HCT116 (cell line): ENCODE measurements around the gene LYPD3. TPM values are rescaled to one million over a fixed set of nuclear protein-coding genes. Genes with fewer than 3 reads are reported as not detected.

Source experiments
- ATAC-seq: fragments of 200-7000 bp; cut with Tn5 transposase; 2 replicates; pipeline ENCODE4 v1.9.1; 2020; ENCODE audit warnings: mild to moderate bottlenecking, moderate library complexity
- BruUV-seq: library from RNA; stranded (reverse); fragments of 400-500 nt; replicated peaks from 2 replicates; lab custom pipeline; 2021; lab: Mats Ljungman, UMichigan
- CTCF ChIA-PET: fragments of 300-600 bp; sonication (Branson Sonifier 250); formaldehyde crosslinking; loops from one replicate; lab custom pipeline; 2021; ENCODE audit warnings: antibody characterized with exemption; lab: Charles Lee
- POLR2A ChIA-PET: fragments of 300-600, 350-600 bp; sonication (Branson Sonifier 250); formaldehyde crosslinking; loops from one replicate; lab custom pipeline; 2021; ENCODE audit warnings: antibody characterized with exemption; lab: Charles Lee
- RAD21 ChIA-PET, 2 experiments: fragments of 300-600 bp; sonication (Branson Sonifier 250); formaldehyde crosslinking; loops; one replicate each; lab custom pipeline; 2023; ENCODE audit warnings: low total read pairs in 2 of 2; ENCODE audit not compliant: uncharacterized antibody in 2 of 2, unreplicated experiment in 2 of 2, low non-redundant PET in 1 of 2; lab: Charles Lee
- DNase-seq: peaks from one replicate; pipeline ENCODE4 v3.0.0-alpha.2; 2010; ENCODE audit warnings: low read depth, low spot score
- H2AFZ ChIP-seq: fragments of 200-600 bp; shearing (Covaris generic), sonication (generic); 2 replicates; pipeline ENCODE4 v1.6.1; 2017; ENCODE audit warnings: low read depth, mixed run types, mixed read lengths, antibody characterized with exemption, low read length; ENCODE audit not compliant: poor library complexity, severe bottlenecking
- H3K27ac ChIP-seq: 2 replicates; pipeline ENCODE4 v1.5.1; 2012; ENCODE audit warnings: low read depth, low read length
- H3K27me3 ChIP-seq: fragments of 200-600 bp; sonication (generic); 2 replicates; pipeline ENCODE4 v1.6.1; 2016; ENCODE audit warnings: mixed run types, low read length, mixed read lengths; ENCODE audit not compliant: insufficient read depth
- H3K36me3 ChIP-seq, 2 experiments: fragments of 200-500 bp in 1 of 2; fragments of 200-600 bp in 1 of 2; sonication (Bioruptor generic) in 1 of 2; sonication (generic) in 1 of 2; 2 replicates each; pipeline versions ENCODE4 v1.5.1 to v1.6.1; 2014 to 2016; ENCODE audit warnings: low read length in 2 of 2, inconsistent platforms in 1 of 2, mixed read lengths in 1 of 2, mixed run types in 1 of 2; ENCODE audit not compliant: insufficient read depth in 2 of 2, control insufficient read depth in 1 of 2
- H3K4me1 ChIP-seq, 2 experiments: fragments of 200-600 bp in 1 of 2; sonication (generic) in 1 of 2; 2 replicates each; pipeline versions ENCODE4 v1.5.1 to v1.6.1; 2012 to 2017; ENCODE audit warnings: low read length in 2 of 2, inconsistent platforms in 1 of 2, mild to moderate bottlenecking in 1 of 2, mixed read lengths in 1 of 2, mixed run types in 1 of 2, moderate library complexity in 1 of 2; ENCODE audit not compliant: insufficient read depth in 2 of 2, control insufficient read depth in 1 of 2
- H3K4me2 ChIP-seq: fragments of 200-600 bp; sonication (generic); 2 replicates; pipeline ENCODE4 v1.6.1; 2017; ENCODE audit warnings: mixed run types, low read length, mixed read lengths
- H3K4me3 ChIP-seq, 2 experiments: fragments of 200-600 bp in 1 of 2; sonication (generic) in 1 of 2; replicated peaks in 1 of 2; 2 replicates each; pipeline ENCODE4 v1.5.1; 2011 to 2016; ENCODE audit warnings: low read length in 2 of 2, control low read depth in 1 of 2, low read depth in 1 of 2, mild to moderate bottlenecking in 1 of 2, mixed read lengths in 1 of 2, mixed run types in 1 of 2
- H3K79me2 ChIP-seq: fragments of 200-600 bp; sonication (generic); 2 replicates; pipeline ENCODE4 v1.6.1; 2017; ENCODE audit warnings: mild to moderate bottlenecking, mixed run types, low read length, moderate library complexity, mixed read lengths; ENCODE audit not compliant: insufficient read depth
- H3K9ac ChIP-seq: fragments of 200-600 bp; sonication (generic); 2 replicates; pipeline ENCODE4 v1.6.1; 2016; ENCODE audit warnings: low read length, mixed read lengths
- H3K9me2 ChIP-seq: fragments of 200-600 bp; sonication (generic), shearing (Covaris generic); 2 replicates; pipeline ENCODE4 v1.6.1; 2017; ENCODE audit warnings: mixed run types, mild to moderate bottlenecking, moderate library complexity; ENCODE audit not compliant: insufficient read depth
- H3K9me3 ChIP-seq, 2 experiments: fragments of 200-500 bp in 1 of 2; fragments of 200-600 bp in 1 of 2; sonication (Bioruptor generic) in 1 of 2; sonication (generic) in 1 of 2; 2 replicates each; pipeline ENCODE4 v1.6.1; 2014 to 2017; ENCODE audit warnings: low read length in 2 of 2, mixed read lengths in 2 of 2, inconsistent platforms in 1 of 2, low read depth in 1 of 2, mild to moderate bottlenecking in 1 of 2, mixed run types in 1 of 2, moderate library complexity in 1 of 2; ENCODE audit not compliant: control insufficient read depth in 1 of 2, insufficient read depth in 1 of 2
- H4K20me1 ChIP-seq: fragments of 200-600 bp; sonication (generic), shearing (Covaris generic); 2 replicates; pipeline ENCODE4 v1.6.1; 2017; ENCODE audit warnings: mixed run types, mild to moderate bottlenecking, moderate library complexity; ENCODE audit not compliant: insufficient read depth
- CBX3 ChIP-seq: IDR thresholded peaks from 2 replicates; pipeline ENCODE4 v1.6.1; 2012; ENCODE audit warnings: low read depth
- ELF1 ChIP-seq: IDR thresholded peaks from 2 replicates; pipeline ENCODE4 v1.6.1; 2012; ENCODE audit warnings: low read depth, borderline replicate concordance
- JUND ChIP-seq: IDR thresholded peaks from 2 replicates; pipeline ENCODE4 v1.6.1; 2012
- POLR2A ChIP-seq: IDR thresholded peaks from 2 replicates; pipeline ENCODE4 v1.7.0; 2011; ENCODE audit warnings: borderline replicate concordance; ENCODE audit not compliant: insufficient read depth, insufficient read length; ENCODE audit errors: extremely low read depth
- RAD21 ChIP-seq: IDR thresholded peaks from 2 replicates; pipeline ENCODE4 v1.6.1; 2012; ENCODE audit warnings: low read depth, mild to moderate bottlenecking
- SIN3A ChIP-seq: IDR thresholded peaks from 2 replicates; pipeline ENCODE4 v1.6.1; 2012; ENCODE audit warnings: low read depth
- SP1 ChIP-seq: IDR thresholded peaks from 2 replicates; pipeline ENCODE4 v1.6.1; 2012; ENCODE audit warnings: low read depth
- TCF7L2 ChIP-seq: IDR thresholded peaks from 2 replicates; pipeline ENCODE4 v1.7.0; 2011; ENCODE audit warnings: borderline replicate concordance, inconsistent platforms; ENCODE audit not compliant: insufficient read depth, insufficient read length; ENCODE audit errors: extremely low read depth
- ZFX ChIP-seq: fragments of 450-650 bp; IDR thresholded peaks from 2 replicates; pipeline ENCODE4 v1.6.1; 2017
- intact Hi-C: fragments of 100-400 bp; cut with micrococcal nuclease; formaldehyde crosslinking; loops from 2 replicates; pipeline ENCODE4 v1.10.0; 2022
- total RNA-seq: library from RNA; stranded (reverse); gene quantifications from one replicate; pipeline ENCODE4 v1.2.1, GENCODE V29; 2021; ENCODE audit not compliant: unreplicated experiment
- TF ChIP-seq, protein P1 (sequence below), 3 experiments: fragments of 200-600 bp in 1 of 3; sonication (generic) in 1 of 3; IDR thresholded peaks in 2 of 3; conservative IDR thresholded peaks in 1 of 3; 2 replicates each; pipeline ENCODE4 v1.5.1; 2012 to 2017; ENCODE audit warnings: low read depth in 2 of 3, low read length in 2 of 3, antibody characterized with exemption in 1 of 3, borderline replicate concordance in 1 of 3, control low read depth in 1 of 3, mild to moderate bottlenecking in 1 of 3, mixed read lengths in 1 of 3, mixed run types in 1 of 3, moderate library complexity in 1 of 3; ENCODE audit not compliant: insufficient read depth in 1 of 3

LYPD3 gene
- total RNA-seq, 1 experiment from 2014 or later = 3.6 TPM

DNA sequence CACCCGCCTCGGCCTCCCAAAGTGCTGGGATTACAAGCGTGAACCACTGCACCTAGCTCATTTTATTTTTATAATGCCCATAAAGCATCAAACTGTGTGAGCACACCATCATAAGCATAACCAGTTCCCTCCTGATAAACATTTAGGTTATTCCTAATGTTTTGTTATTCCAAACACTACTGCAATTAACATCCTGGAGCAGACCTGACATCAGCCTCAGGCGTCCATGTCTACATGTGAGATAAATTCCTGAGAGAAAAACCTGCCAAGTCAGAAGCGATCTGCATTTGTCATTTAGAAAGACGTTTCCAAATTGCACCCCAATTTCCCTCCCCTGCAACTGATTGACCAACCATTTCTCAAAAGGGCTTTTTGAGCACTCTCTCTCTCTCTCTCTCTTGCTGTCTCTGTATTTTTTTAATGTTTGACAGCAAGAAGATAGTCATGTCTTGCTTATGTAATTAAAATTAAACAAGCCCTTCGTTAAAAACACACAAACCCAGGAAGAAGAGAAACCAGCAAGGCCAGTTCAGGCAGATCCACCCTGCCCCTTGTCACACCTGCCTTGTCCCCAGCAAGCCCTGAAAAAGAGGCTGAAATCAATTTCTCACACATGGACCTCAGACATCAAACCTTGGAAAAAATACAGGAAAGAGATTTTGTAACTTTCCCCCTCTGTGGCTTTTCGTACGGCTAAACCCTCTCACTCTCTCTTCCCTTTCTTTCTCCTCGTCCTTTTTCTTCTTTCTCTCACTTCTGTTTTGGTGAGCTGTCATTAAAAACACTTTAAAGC lies 9.9 kb downstream of the LYPD3 start:
- TF ChIP-seq SIN3A (no peak), RAD21 (no peak), POLR2A (no peak), JUND (no peak), TCF7L2 (no peak)
- TF ChIP-seq, all 23 proteins: peak for 0

DNA sequence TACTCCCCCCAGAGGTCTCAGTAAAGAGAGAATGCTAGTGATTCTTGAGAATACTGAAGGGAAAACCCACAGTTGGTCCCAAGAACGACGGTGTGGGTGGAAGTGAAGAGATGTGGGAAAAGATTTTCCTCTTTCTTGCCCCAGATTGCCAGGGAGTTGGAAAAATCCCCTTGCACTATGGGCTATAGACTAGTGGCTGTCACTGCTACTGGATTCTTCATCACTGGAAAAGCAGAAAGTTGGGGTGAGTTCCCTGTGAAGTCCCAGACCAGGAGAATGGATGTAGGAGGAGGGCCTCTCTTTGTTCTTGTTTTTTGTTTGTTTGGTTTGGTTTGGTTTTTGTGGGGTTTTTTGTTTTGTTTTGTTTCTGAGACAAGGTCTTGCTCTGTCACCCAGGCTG lies 11.4 kb downstream of the LYPD3 start:
- no peak overlapping the region for H3K4me3 ChIP-seq
- no peaks in the 10 kb centered on the region for H4K20me1 ChIP-seq
- ChIA-PET CTCF (no interaction called here), POLR2A (no interaction called here), RAD21 (no interaction called here)
- H3K9me3 ChIP-seq = peaks cover 0 to 6% of the 10 kb centered on the region in 2 experiments; a peak in 1 of 4 replicates
- H3K27me3 ChIP-seq = no peaks in the 10 kb centered on the region
- no peaks in the 10 kb centered on the region for H3K9me2 ChIP-seq
- no peak overlapping the region for H2AFZ ChIP-seq
- BruUV-seq = no TSS peak
- no peak overlapping the region for H3K27ac ChIP-seq
- intact Hi-C loops = no loop called here
- no peak for TF ChIP-seq ZFX
- TF ChIP-seq CBX3 = no peak
- TF ChIP-seq JUND = no peak
- TF ChIP-seq, protein P1, sequence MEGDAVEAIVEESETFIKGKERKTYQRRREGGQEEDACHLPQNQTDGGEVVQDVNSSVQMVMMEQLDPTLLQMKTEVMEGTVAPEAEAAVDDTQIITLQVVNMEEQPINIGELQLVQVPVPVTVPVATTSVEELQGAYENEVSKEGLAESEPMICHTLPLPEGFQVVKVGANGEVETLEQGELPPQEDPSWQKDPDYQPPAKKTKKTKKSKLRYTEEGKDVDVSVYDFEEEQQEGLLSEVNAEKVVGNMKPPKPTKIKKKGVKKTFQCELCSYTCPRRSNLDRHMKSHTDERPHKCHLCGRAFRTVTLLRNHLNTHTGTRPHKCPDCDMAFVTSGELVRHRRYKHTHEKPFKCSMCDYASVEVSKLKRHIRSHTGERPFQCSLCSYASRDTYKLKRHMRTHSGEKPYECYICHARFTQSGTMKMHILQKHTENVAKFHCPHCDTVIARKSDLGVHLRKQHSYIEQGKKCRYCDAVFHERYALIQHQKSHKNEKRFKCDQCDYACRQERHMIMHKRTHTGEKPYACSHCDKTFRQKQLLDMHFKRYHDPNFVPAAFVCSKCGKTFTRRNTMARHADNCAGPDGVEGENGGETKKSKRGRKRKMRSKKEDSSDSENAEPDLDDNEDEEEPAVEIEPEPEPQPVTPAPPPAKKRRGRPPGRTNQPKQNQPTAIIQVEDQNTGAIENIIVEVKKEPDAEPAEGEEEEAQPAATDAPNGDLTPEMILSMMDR (IDR thresholded peaks at IDR 0.05 in 2 of 3, conservative IDR thresholded peaks at IDR 0.05 in 1 of 3; ENCODE audit: borderline replicate concordance in 1 of 3, insufficient read depth in 1 of 3, low read depth in 2 of 3, low read length in 2 of 3) = no peak
- TF ChIP-seq SP1 = no peak
- TF ChIP-seq ELF1 = no peak
- DNase-seq (no peak), ATAC-seq (no peak)
- H3K79me2 ChIP-seq = no peaks in the 10 kb centered on the region
- no peaks in the 10 kb centered on the region for H3K4me1 ChIP-seq
- no peak overlapping the region for H3K9ac ChIP-seq
- H3K36me3 ChIP-seq = no peaks in the 10 kb centered on the region
- H3K4me2 ChIP-seq = no peak overlapping the region

More for the DNA sequence above, 9.9 kb downstream of the LYPD3 start:
- H3K9me2 ChIP-seq = no peaks in the 10 kb centered on the region
- no peak overlapping the region for H3K4me2 ChIP-seq
- BruUV-seq = no TSS peak
- no peaks in the 10 kb centered on the region for H3K4me1 ChIP-seq
- H3K4me3 ChIP-seq = no peak overlapping the region
- no peak for ATAC-seq
- ChIA-PET CTCF (interaction anchor here (0.7 kb wide), 1 partner anchor 8 kb away, joined by 3 read pairs; no protein-coding TSS in a partner anchor), POLR2A (no interaction called here), RAD21 (no interaction called here)
- no peak overlapping the region for H3K9ac ChIP-seq
- H3K79me2 ChIP-seq = no peaks in the 10 kb centered on the region
- H3K9me3 ChIP-seq = peaks cover 0 to 6% of the 10 kb centered on the region in 2 experiments; a peak in 1 of 4 replicates
- H4K20me1 ChIP-seq = no peaks in the 10 kb centered on the region
- DNase-seq = no peak
- H3K27me3 ChIP-seq = no peaks in the 10 kb centered on the region
- no peak overlapping the region for H2AFZ ChIP-seq
- H3K36me3 ChIP-seq = no peaks in the 10 kb centered on the region
- intact Hi-C loops = no loop called here
- H3K27ac ChIP-seq = no peak overlapping the region
